Measurements from ENCODE around the gene MMP1.

Gene MMP1

DNA sequence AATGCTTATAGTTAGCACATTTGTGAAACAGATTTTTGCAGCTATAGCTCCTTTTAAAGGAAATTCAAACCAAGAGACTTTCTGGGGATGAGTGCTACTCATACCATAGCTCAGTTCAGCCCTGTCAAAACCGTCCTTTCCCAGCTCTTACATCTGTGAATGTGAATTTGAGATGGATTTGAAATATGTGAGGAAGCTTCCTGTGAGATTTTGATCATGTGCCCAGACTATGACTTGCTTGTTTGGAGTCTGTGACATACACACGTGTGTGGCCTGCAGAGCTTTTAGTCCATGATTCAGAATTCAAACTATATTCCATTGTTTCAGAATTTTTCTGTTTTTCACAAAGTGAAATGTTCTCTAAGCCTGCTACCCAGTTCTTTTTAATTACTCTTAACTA is 4.4 kb upstream of the MMP1 start:
- FAIRE-seq: no peak
- TF ChIP-seq TAF1 (IDR thresholded peaks at IDR 0.05; ENCODE audit: borderline replicate concordance, low read depth, low read length) (no peak), POLR2A (IDR thresholded peaks at IDR 0.05; ENCODE audit: low read depth, low read length) (no peak), POLR2AphosphoS5 (IDR thresholded peaks at IDR 0.05; ENCODE audit: low read depth, low read length) (no peak)

DNA sequence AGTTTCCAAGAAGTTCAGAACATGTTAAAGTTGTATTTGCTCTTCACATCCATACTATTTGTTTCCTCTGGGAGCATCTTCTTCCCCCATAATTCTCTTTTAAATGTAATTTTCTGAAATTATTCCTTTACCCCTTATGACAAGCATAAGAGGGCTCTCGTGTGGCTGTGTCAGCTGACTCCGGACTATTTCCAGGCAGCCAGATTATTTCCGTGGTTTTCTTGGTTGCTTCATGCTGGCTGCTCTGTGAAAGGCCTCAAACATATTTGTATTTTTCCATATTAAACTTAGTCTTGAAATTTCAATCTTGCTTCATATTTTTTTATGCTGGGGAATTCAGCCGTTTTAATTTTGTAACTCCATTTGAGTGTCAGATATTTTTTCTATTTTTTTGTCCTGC is 2.8 kb upstream of the MMP1 start:
- no peak for TF ChIP-seq POLR2A (IDR thresholded peaks at IDR 0.05; ENCODE audit: low read depth, low read length)
- no peak for TF ChIP-seq TAF1 (IDR thresholded peaks at IDR 0.05; ENCODE audit: borderline replicate concordance, low read depth, low read length)
- TF ChIP-seq POLR2AphosphoS5 (IDR thresholded peaks at IDR 0.05; ENCODE audit: low read depth, low read length): no peak
- FAIRE-seq (no peak), DNase-seq (ENCODE audit: insufficient read length) (no peak)

More for the DNA sequence above, 4.4 kb upstream of the MMP1 start:
- no peak for DNase-seq (ENCODE audit: insufficient read length)

DNA sequence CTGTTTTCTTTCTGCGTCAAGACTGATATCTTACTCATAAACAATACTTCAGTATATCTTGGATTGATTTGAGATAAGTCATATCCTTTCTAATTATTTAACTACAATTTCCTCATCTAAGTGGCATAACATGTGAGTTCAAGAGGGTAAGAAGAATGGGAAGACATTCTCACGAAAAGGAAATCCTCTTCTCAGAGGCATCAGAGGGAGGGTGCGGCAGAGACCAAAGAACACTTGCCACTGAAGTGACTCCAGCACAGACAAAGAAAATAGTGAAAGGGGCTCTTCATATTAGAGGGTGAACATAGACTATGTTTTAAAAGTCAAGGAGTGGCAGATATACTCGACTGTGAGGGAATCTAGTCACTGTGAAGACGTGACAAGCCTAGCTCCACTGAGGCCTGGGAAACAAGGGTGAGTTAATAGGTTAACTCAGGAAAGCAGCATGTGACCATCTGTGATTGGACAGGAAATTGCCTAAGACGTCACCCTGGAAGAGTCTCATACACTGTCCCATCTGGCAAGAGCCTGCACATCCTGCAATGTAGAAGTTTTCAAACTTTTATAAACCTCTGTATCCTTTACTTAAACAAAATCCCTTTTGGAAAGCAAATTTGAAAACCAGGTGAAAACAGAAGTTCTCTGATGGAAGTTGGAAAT is 1.9 kb upstream of the MMP1 start:
- DNase-seq (ENCODE audit: insufficient read length) (no peak), FAIRE-seq (no peak)
- TF ChIP-seq POLR2AphosphoS5 (IDR thresholded peaks at IDR 0.05; ENCODE audit: low read depth, low read length): no peak
- no peak for TF ChIP-seq POLR2A (IDR thresholded peaks at IDR 0.05; ENCODE audit: low read depth, low read length)
- TF ChIP-seq TAF1 (IDR thresholded peaks at IDR 0.05; ENCODE audit: borderline replicate concordance, low read depth, low read length): no peak

DNA sequence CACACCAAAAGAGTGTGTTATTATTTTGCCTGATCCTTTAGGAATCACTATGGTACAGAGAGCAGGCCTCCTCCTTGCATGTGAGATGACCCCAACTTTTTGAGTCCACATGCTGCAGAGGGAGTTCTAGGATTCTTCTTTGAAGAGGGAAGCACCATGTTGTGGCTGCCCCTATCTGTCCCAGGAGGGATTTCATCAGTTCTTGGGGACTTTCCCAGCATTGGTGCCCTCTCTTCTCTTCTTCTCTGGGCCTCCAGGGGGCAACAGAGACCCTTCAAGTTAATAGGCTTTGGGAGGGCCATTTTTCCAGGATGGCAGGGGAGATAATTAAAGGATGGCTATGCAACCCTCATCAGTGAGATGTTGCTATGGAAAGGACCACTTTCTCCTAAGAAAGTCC is 3.6 kb downstream of the MMP1 start:
- TF ChIP-seq TAF1 (IDR thresholded peaks at IDR 0.05; ENCODE audit: borderline replicate concordance, low read depth, low read length) (no peak), POLR2A (IDR thresholded peaks at IDR 0.05; ENCODE audit: low read depth, low read length) (no peak), POLR2AphosphoS5 (IDR thresholded peaks at IDR 0.05; ENCODE audit: low read depth, low read length) (no peak)
- FAIRE-seq (peak; percentile 54), DNase-seq (ENCODE audit: insufficient read length) (no peak)

DNA sequence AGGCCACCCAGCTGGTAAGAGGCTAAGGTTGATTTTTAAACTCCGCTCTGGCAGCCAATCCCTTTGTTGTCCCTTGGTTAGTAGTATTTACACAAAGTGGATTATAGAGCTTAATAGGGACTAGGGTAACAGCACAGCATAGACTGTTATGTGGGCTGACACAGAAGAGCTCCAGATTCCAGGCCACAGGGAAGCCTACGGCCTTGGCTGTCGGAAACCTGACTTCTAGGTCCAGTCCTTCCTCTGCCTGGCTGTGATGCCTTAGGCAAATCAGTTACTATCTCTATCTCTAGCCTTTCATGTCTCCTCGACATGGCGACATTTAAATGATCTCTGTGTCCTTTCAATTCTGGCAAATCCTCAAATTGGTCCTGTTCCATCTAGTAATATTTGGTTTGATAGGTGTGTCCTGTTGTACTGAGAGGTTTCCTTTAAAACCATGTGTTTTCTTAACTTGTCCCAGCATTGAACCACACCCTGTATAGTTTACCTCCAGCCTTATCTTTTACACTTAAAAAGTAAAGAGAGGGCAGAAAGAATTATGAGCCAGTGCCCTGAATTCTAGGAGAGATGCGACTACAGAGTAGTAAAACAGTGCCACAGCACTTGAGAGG is 4.2 kb downstream of the MMP1 start:
- FAIRE-seq: no peak

DNA sequence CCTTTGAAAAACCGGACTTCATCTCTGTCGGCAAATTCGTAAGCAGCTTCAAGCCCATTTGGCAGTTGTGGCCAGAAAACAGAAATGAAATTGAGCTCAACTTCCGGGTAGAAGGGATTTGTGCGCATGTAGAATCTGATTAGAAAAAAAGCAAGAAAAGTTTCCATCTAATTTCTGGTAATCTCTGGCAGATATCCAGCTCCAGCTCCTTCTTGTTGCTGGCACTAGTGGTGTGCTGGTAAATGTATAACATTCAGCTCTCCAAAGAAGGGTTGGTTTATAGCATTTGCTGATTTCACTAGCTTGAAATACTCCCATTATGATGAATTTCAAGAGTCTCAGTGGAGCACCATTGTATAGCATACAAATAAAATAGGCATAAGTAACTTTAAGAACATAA is 5.4 kb downstream of the MMP1 start:
- TF ChIP-seq POLR2A (IDR thresholded peaks at IDR 0.05; ENCODE audit: low read depth, low read length) (no peak), TAF1 (IDR thresholded peaks at IDR 0.05; ENCODE audit: borderline replicate concordance, low read depth, low read length) (no peak), POLR2AphosphoS5 (IDR thresholded peaks at IDR 0.05; ENCODE audit: low read depth, low read length) (no peak)
- FAIRE-seq (no peak), DNase-seq (ENCODE audit: insufficient read length) (no peak)

More for the DNA sequence above, 4.2 kb downstream of the MMP1 start:
- DNase-seq (ENCODE audit: insufficient read length): no peak
- TF ChIP-seq POLR2AphosphoS5 (IDR thresholded peaks at IDR 0.05; ENCODE audit: low read depth, low read length): no peak
- no peak for TF ChIP-seq TAF1 (IDR thresholded peaks at IDR 0.05; ENCODE audit: borderline replicate concordance, low read depth, low read length)
- no peak for TF ChIP-seq POLR2A (IDR thresholded peaks at IDR 0.05; ENCODE audit: low read depth, low read length)

DNA sequence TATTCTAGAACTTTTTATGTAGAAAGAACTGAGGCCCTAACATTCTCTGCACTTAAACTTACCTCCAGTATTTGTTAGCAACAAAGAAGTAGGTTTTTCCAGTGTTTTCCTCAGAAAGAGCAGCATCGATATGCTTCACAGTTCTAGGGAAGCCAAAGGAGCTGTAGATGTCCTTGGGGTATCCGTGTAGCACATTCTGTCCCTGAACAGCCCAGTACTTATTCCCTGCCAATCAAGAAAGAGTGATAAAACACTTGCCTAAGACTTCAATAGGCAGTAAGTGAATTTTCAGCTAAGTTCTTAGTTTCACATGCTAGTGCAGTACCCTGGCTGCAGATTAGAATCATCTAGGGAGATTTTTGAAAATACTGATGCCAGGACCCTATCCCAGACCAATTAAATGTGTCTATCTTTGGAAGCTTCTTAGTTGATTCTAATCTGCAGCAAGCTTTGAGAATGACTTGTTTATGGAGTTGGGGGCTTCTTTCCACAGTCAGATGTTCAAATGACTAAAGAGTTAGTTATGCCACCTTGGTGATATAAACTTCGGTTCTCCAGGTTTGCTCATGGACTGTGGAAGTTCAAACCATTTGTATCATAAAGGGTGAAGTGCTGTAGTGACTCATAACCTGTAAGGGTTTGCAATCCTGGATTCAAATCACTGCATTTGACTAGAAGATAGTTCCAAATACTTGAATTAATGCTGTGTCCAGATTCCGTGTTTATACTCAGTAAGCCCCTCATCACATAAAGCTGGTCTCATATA is 6.5 kb downstream of the MMP1 start:
- TF ChIP-seq TAF1 (IDR thresholded peaks at IDR 0.05; ENCODE audit: borderline replicate concordance, low read depth, low read length) (no peak), POLR2AphosphoS5 (IDR thresholded peaks at IDR 0.05; ENCODE audit: low read depth, low read length) (no peak), POLR2A (IDR thresholded peaks at IDR 0.05; ENCODE audit: low read depth, low read length) (no peak)
- no peak for FAIRE-seq
- DNase-seq (ENCODE audit: insufficient read length): no peak

DNA sequence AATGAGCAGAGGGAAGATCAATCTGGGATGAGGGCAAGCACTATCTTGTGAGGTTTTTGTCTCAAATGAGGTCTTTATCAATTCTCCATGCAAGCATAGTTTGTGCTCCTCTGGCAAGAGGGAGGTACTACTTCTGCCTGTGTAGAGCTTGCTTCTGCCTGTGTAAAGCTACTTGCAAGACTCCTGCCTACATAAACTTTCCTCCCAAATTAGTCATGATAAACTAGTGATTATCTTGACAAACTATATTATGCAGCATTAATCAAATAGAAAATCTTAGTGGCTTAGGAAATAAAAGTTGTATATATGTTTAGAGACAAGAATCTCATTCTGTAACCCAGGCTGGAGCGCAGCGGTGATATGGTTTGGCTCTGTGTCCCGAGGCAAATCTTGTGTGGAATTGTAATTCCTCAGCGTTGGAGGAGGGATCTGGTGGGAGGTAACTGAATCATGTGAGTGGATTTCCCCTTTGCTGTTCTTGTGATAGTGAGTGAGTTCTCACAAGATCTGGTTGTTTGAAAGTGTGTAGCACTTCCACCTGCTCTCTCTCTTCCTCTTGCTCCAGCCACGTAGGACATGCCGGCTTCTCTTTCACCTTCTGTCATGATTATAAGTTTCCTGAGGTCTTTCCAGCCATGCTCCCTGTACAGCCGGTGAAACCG is 9.5 kb downstream of the MMP1 start:
- TF ChIP-seq POLR2A (IDR thresholded peaks at IDR 0.05; ENCODE audit: low read depth, low read length) (no peak), POLR2AphosphoS5 (IDR thresholded peaks at IDR 0.05; ENCODE audit: low read depth, low read length) (no peak), TAF1 (IDR thresholded peaks at IDR 0.05; ENCODE audit: borderline replicate concordance, low read depth, low read length) (no peak)
- DNase-seq (ENCODE audit: insufficient read length) (no peak), FAIRE-seq (no peak)

DNA sequence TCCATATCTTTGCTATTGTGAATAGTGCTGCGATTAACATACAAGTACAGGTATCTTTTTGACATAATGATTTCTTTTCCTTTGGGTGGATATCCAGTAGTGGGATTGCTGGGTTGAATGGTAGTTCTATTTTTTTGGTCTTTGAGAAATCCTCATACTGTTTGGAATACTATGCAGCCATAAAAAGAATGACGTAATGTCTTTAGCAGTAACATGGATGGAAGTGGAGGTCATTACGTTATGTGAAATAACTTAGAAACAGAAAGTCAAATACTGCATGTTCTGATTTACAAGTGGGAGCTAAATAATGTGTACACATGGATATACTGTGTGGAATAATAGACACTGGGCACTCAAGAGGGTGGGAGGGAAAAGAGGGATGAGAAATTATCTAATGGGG is 13.6 kb downstream of the MMP1 start:
- DNase-seq (ENCODE audit: insufficient read length): no peak
- TF ChIP-seq TAF1 (IDR thresholded peaks at IDR 0.05; ENCODE audit: borderline replicate concordance, low read depth, low read length) (no peak), POLR2AphosphoS5 (IDR thresholded peaks at IDR 0.05; ENCODE audit: low read depth, low read length) (no peak), POLR2A (IDR thresholded peaks at IDR 0.05; ENCODE audit: low read depth, low read length) (no peak)
- FAIRE-seq: no peak

DNA sequence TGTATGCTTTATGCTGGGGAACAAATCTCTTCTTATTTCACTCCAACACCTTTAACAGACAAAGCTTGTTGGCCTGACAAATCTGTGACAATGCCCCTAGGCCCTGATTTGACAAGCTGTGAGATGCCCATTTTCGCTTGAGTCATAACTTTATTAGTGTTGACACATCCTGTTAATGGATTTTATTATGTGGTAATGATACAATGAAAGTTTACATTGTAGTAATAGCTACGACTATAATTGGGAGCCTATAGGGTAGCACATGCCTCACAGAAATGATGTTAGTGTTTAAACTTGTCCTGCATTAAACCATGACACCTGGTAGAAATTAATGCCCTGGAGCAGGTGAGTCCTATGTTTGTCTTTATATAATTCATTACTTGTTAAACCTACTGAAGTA is 14.2 kb downstream of the MMP1 start:
- no peak for TF ChIP-seq POLR2AphosphoS5 (IDR thresholded peaks at IDR 0.05; ENCODE audit: low read depth, low read length)
- TF ChIP-seq TAF1 (IDR thresholded peaks at IDR 0.05; ENCODE audit: borderline replicate concordance, low read depth, low read length): no peak
- TF ChIP-seq POLR2A (IDR thresholded peaks at IDR 0.05; ENCODE audit: low read depth, low read length): no peak
- DNase-seq (ENCODE audit: insufficient read length) (no peak), FAIRE-seq (peak; percentile 33)

DNA sequence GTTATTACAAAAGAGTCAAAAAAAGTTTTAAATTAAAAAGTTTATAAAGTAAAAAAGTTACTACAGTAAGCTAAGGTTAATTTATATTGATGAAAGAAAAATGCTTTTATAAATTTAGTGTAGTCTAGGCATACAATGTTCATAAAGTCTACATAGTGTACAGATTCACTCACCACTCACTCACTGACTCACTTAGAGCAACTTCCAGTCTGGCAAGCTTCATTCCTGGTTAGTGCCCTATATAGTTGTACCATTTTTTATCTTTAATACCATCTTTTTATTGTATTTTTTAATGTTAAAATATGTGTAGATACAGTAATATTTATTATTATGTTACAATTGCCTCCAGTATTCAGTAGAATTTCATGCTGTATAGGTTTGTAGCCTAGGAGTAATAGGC is 14.9 kb downstream of the MMP1 start:
- FAIRE-seq (no peak), DNase-seq (ENCODE audit: insufficient read length) (no peak)
- TF ChIP-seq POLR2AphosphoS5 (IDR thresholded peaks at IDR 0.05; ENCODE audit: low read depth, low read length): no peak
- TF ChIP-seq POLR2A (IDR thresholded peaks at IDR 0.05; ENCODE audit: low read depth, low read length): no peak
- TF ChIP-seq TAF1 (IDR thresholded peaks at IDR 0.05; ENCODE audit: borderline replicate concordance, low read depth, low read length): no peak

All from GM12892 (cell line).